Daoy (cell line): ENCODE data around the gene HSPB9. TPM values are rescaled to one million over a fixed set of nuclear protein-coding genes. Genes with fewer than 3 reads are reported as not detected.

ENCODE experiments used
- DNase-seq: peaks from one replicate; pipeline ENCODE4 v3.0.0-alpha.2; 2015; ENCODE audit warnings: low read depth
- total RNA-seq: library from RNA; depleted of rRNA; stranded (reverse); fragments of >200 nt; shearing (Covaris generic); gene quantifications from 2 replicates; pipeline ENCODE4 v1.2.3, GENCODE V29; 2014; rRNA removed

The HSPB9 gene, protein sequence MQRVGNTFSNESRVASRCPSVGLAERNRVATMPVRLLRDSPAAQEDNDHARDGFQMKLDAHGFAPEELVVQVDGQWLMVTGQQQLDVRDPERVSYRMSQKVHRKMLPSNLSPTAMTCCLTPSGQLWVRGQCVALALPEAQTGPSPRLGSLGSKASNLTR
- total RNA-seq, result 0.06 TPM in 1 of 2 replicates, not detected in the other

DNA sequence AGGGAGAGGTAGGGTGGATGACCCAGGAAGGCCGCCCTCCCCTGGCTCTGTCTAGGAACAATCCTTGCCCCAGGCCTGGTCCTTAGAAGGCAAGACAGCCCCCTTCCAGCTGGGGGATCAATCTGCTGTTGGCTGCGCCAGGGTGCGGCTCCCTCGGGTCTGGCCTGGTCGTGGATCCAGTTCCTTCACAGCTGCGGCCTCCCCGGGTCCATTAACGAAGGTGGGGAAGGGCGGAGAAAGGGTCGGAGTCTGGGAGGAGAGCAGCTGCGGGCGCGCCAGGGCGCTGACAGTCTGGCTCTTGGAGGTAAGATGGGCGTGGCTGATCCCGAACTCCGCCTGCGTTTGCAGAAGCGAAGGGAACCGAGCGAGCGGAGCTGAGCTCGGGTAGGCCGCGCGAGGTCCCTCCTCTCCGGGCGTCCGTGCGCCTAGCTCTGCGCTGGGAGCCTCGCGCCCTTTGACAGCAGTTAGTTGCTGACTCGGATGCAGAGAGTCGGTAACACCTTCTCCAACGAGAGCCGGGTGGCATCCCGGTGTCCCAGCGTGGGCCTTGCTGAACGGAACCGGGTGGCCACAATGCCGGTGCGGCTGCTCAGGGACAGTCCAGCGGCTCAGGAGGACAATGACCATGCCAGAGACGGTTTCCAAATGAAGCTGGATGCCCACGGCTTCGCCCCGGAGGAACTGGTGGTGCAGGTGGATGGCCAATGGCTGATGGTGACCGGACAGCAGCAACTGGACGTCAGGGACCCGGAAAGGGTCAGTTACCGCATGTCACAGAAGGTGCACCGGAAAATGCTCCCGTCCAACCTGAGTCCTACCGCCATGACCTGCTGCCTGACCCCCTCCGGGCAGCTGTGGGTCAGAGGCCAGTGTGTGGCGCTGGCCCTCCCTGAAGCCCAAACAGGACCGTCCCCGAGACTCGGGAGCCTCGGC is at the start of gene HSPB9:
Gene HSPB9, plus strand, starts transcription at position 434 of the 933 bp plus-strand sequence. Its CDS starts 47 bp downstream, at position 481.
- no peak for DNase-seq

GRCh38 chr17:42075789-42076188 is 46.8 kb upstream of the HSPB9 start:
- no peak for DNase-seq

- DNase-seq, result no peak
These were observed 45.6 kb upstream of the HSPB9 start for GRCh38 chr17:42076797-42077559.

GRCh38 chr17:42077755-42078154 is 44.8 kb upstream of the HSPB9 start:
- DNase-seq, result no peak

DNA sequence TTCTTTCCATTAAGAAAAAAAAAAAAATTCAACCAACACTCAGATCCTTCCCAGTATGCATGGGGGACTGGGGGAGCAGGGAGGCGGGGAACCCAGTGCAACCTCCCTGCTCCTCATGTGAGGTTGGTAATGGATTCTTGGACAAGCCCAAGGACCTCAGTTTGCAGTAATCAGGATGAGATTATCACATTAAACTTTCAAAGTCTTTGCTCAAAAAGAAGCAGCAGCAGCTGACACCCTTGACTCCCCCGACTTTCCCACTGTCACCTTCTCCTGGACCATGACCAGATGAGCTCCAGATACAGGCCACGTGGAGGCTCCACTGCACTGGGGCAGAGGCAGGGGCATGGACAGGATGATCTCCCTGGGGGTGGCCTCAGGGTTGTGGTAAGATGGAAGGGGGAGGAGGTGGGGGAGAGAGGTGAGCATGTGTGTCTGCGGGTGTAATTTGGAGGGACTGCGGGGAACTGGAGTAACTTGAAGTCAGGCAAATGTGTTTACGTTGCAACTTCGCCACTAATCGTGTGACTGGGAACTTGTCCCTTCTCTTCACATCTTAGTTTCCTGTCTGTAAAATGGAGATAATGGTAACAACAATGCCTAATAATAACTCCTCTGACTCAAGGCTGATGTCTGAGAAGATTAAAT is 44.1 kb upstream of the HSPB9 start:
- DNase-seq, result no peak

- DNase-seq, result no peak
These were observed 43.1 kb upstream of the HSPB9 start for GRCh38 chr17:42079541-42079940.

- DNase-seq, result no peak
These were observed 41.0 kb upstream of the HSPB9 start for GRCh38 chr17:42081516-42082129.

DNA sequence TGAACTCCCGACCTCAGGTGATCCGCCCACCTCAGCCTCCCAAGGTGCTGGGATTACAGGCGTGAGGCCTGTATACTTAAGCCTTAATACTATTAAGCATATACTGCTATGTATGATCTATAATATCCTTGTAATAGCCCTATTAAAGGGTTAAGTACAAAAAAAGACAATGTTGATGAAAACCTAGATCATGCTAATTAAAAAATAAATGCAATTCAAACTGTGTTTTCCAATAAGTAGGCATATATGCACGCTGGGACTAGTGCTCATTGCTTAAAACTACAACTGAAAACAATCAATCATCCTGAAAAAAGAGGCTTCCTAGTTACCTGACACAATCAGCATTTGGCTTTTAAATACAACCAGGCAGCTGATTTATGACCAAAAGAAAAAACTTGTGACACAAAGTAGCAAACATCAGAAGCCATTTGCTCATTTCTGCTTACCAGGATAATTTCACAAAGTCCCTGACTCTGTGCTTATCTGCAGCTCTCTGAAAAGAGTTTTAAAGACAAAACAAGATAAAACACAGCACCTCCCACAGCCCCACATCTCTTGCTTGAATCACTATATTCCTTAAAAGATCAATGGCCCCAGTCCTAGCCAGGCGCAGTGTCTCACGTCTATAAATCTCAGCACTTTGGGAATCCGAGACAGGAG is 35.4 kb upstream of the HSPB9 start:
- no peak for DNase-seq

- no peak for DNase-seq
These were observed 34.6 kb upstream of the HSPB9 start for GRCh38 chr17:42087736-42088705.

GRCh38 chr17:42088736-42089135 is 33.9 kb upstream of the HSPB9 start:
- no peak for DNase-seq

DNA sequence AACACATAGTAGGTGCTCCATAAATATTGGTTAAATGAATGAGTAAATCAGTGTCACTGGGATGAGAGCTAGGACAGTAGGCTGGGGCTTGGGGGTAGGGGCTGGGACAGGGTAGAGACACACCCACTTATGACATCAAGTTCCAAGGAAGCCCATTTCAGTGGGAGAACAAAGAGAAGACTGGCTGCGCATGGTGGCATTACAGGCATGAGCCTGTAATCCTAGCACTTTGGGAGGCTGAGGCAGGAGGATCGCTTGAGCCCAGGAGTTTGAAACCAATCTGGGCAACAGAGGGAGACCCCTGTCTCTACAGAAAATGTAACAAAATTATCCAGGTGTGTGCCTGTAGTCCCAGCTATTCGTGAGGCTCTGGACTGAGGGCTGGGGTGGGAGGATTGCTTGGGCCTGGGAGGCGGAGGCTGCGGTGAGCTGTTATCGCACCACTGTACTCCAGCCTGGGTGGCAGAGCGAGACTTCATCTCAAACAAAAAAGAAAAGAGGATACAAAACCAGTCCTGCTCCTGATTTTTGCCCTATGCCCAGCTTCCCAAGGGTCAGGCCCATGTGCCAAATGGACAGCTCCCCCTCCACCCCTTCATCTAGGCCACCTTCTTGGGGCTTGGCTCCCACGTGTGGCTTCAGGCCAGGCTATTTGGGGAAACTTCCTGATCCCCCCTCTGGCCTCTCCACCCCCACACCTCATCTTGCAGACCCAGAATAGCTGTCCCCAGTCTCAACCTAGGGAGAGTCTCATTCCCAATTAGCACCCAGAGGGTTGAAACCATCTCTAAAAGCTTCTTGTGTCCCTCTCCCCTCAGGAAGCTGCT is 31.4 kb upstream of the HSPB9 start:
- no peak for DNase-seq

DNA sequence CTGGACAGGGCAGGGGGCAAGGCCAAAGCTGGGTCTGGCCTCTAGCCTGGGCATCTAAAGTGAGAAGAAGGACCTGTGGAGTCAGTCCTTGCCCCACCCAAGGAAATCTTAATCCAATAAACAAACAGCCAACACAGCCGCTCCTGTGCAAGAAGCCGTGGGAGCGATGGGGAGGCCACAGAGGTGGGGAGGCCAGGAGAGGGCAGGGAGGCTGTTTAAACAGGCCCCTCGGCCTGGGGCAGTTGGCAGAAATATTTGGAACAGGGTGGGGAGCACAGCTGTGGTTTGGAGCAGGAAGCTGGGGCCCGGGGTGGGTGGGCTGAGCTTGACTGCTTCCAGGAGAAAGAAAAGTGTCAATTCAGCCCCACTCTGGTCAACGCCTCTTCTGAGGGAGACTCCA is 29.7 kb upstream of the HSPB9 start:
- no peak for DNase-seq

DNA sequence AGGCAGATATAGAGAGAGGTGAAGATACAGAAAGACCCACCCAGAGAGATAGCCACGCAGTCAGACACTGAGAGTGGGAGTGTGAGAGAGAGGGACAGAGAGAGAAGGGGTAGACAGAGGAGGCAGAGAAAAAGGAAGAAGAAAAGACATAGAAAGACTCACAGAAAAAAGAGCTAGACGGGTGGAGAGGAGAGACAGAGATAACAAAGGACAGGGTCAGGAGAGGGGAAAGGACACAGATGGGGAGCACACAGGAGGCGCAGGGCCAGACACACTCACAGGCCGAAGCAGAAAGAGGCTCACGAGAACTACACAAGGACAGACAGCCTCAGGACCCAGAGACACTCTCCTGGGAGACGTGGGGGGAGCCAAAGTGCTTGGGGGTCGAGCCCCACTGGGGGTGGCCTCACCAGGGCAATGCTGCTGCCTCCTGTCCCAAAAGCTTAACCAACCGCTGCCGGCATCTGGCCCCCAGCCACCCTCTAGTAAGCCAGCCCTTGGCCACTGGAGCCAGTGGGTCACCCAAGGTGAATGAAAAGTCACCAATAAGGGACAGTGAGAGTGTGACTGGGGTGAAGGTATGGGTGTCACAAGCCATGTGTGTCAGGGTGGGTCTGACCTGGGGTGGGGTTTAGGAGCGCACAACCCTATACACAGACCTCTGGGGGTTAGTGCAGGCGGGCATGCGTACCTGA is 28.1 kb upstream of the HSPB9 start:
- DNase-seq, result no peak

DNA sequence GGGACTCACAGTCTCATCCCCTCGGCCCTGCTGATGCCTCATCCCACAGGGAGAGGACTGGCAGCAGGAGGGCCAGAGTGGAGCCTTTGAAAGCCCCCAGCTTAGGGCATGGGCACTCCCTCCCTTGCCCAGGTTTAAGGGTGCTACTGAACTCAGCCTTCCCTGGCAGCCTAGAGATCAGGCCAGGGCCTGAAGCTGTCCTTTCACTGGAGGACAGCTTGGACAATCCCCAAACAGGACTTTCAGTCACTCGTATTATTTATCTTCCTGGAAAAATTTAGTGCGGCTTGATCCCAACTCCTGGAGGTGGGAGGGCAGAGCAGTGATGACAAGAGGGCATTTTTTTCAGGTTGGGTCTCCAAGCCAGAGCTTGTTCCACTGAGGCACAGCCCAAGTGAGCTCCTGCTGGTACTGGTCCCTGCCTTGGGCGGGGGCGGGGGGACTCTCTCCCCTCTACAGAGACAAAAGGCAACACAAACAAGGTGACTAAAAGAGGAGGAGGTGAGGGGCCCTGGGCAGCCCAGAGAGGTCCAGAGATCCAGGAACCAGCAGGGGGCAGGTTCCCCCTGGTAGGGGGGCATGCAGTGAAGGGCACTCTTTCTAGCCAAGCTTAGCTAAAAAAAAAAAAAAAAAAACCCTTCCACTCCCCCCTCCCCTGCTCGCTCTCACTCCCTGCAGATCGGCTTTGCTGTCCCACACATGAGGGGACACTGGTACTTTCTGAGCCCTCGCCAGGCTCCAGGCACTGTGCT is 26.1 kb upstream of the HSPB9 start:
- DNase-seq, result no peak

GRCh38 chr17:42097691-42098631 is 24.6 kb upstream of the HSPB9 start, which contains the start of gene ZNF385C:
TSS of gene ZNF385C (minus strand) at chr17:42098473. CDS start at chr17:42063056, 35,417 bp downstream.
- DNase-seq, result no peak
